HG03060 (cell line): Measurements from ENCODE around the gene LTBP1.

Source experiments
- ATAC-seq: cut with Tn5 transposase; IDR thresholded peaks from one replicate; pipeline ENCODE4 v1.9.1; 2021; ENCODE audit warnings: low read depth, moderate number of reproducible peaks; ENCODE audit not compliant: unreplicated experiment

LTBP1 gene

GRCh38 chr2:33240178-33240577 is 293.4 kb downstream of the LTBP1 start:
- no peak for ATAC-seq

- ATAC-seq: no peak
These were observed 294.3 kb downstream of the LTBP1 start for GRCh38 chr2:33241072-33241471.

- ATAC-seq: no peak
These were observed 294.8 kb downstream of the LTBP1 start for GRCh38 chr2:33241581-33241980.

- ATAC-seq: no peak
These were observed 296.1 kb downstream of the LTBP1 start for GRCh38 chr2:33242845-33243244.

- ATAC-seq: no peak
These were observed 299.7 kb downstream of the LTBP1 start for GRCh38 chr2:33246432-33246831.

- no peak for ATAC-seq
These were observed 300.6 kb downstream of the LTBP1 start for GRCh38 chr2:33247365-33247764.

- ATAC-seq: no peak
These were observed 303.8 kb downstream of the LTBP1 start for GRCh38 chr2:33250417-33251029.

- no peak for ATAC-seq
These were observed 309.5 kb downstream of the LTBP1 start for GRCh38 chr2:33256162-33256755.

GRCh38 chr2:33258387-33258786 is 311.6 kb downstream of the LTBP1 start:
- ATAC-seq: no peak

- no peak for ATAC-seq
These were observed 315.3 kb downstream of the LTBP1 start for GRCh38 chr2:33262097-33262496.

- ATAC-seq: no peak
These were observed 318.0 kb downstream of the LTBP1 start for GRCh38 chr2:33264766-33265165.

- ATAC-seq: no peak
These were observed 319.0 kb downstream of the LTBP1 start for GRCh38 chr2:33265584-33266338.

- ATAC-seq: no peak
These were observed 319.7 kb downstream of the LTBP1 start for GRCh38 chr2:33266467-33266866.

GRCh38 chr2:33267043-33267442 is 320.3 kb downstream of the LTBP1 start:
- ATAC-seq: no peak

GRCh38 chr2:33267756-33268155 is 321.0 kb downstream of the LTBP1 start:
- ATAC-seq: no peak

- no peak for ATAC-seq
These were observed 321.6 kb downstream of the LTBP1 start for GRCh38 chr2:33268246-33268831.

GRCh38 chr2:33272001-33272400 is 325.2 kb downstream of the LTBP1 start:
- peak; percentile 99 for ATAC-seq

GRCh38 chr2:33273479-33273878 is 326.7 kb downstream of the LTBP1 start:
- no peak for ATAC-seq

GRCh38 chr2:33274524-33274923 is 327.8 kb downstream of the LTBP1 start:
- ATAC-seq: no peak

- no peak for ATAC-seq
These were observed 329.1 kb downstream of the LTBP1 start for GRCh38 chr2:33275689-33276444.

GRCh38 chr2:33277002-33277426 is 330.3 kb downstream of the LTBP1 start:
- ATAC-seq: no peak
